Measurements from ENCODE around the gene WDR53.
"Not testable (repeated sequence)": the region's sequence is repeated elsewhere in the genome, so short reads cannot be mapped to it uniquely, and the experiment has no call there.

WDR53 gene

DNA sequence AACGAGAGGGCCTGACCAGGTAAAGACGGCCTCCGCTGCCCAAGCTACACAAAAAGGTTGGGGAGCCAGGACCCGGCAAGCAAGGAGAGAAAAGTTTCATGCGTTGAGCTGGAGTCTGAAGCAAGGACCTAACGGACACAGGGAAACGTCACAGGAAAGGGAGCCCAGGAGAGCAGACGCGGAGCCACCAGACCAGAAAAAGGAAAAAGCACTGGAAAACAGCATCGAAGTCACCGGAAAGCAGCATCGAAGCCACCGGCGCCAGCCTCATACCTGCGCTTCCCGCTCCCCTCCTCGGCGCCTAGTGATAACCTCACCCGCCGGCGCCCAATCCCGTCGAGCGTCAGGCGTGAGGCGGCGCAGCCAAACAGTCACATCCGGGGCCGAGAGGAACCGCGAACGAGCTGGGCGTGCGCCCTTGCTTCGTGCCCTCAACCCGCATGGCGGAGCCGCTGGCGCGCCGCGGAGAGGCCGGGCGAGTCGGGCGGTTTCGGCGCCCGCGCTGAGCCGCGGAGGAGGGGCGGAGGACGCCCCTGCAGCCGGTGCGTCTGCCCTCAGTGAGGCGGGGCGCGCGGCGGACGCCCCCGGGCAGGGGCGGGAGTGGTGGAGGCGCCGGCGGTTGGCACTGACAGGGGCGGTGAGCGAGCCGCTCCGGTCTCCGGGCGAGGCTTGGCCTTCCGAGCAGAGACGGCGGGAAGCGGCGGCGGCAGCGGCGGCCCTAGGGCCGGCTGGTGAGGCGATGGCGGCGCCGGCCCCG lies at the start of gene WDR53, which contains the start of gene FBXO45:
Gene WDR53, minus strand, starts transcription at position 309 of the 757 bp plus-strand sequence. CDS start 7,079 bp downstream, outside the sequence.
Gene FBXO45, plus strand, starts transcription at position 415 of the 757 bp plus-strand sequence. Its CDS starts 325 bp downstream, at position 740.
- no peak for FAIRE-seq

DNA sequence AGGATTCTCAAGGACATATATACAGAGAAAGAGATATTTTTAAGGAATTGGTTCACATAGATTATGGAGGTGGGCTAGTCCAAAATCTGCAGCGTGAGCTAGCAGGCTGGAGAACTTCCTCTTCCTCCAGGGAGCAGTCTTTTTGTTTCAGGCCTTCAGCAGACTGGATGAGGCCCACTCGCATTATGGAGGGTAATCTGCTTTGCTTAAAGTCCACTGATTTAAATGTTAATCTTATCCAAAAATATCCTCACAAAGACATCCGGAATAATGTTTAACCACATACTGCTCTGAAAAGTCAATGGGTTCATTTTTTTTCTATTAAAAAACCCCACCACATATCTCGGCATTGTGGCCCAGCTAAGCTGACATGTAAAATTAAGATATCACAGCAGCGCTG lies 48.9 kb upstream of the WDR53 start:
- no peak for FAIRE-seq

DNA sequence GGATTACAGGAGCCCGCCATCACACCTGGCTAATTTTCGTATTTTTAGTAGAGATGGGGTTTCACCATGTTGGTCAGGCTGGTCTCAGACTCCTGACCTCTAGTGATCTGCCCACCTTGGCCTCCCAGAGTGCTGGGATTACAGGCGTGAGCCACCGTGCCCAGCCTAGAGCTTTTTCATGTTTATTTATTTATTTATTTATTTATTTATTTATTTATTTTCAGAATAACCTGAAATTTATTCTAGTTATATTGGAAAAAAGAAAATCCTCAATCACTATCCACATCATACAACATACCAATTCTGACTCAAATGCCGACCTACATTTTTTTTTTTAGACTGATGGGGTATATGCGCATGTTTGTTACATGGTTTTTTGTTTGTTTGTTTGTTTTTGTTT lies 46.9 kb upstream of the WDR53 start:
- FAIRE-seq: not testable (repeated sequence)

DNA sequence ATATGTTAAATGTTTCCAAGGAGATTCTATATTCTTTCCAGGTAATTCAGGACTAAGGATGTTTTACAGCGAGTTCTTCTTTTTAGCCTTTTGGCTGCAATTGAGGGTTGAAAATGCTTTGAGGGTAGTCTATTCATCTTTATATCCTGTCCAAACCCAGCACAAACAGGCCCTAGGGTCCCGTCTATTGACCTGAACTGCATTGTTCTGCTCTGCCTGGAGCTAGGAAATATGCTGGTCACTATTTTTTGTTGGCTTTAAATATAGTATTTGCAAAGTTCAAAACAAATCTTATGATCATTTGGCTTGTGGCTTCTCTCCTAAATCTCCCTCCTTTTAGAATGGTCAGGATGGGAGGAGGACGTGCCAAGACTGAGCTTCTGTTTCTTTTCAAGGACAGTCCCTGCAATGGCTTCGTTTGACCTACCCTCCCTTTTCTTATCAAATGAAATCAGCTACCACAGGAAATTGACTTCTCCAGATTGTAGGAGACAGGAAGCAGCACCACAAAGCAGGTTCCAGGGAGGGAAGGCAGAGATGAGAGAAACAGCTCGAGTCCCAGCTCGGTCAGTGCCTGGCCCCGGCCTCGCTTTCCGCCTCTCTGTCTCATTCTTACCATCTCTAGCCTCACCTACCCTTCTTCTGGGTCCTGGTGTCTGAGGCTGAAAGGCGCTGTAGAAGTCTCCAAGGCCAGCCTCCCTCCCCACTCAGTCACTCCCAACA lies 43.6 kb upstream of the WDR53 start:
- FAIRE-seq: no peak

DNA sequence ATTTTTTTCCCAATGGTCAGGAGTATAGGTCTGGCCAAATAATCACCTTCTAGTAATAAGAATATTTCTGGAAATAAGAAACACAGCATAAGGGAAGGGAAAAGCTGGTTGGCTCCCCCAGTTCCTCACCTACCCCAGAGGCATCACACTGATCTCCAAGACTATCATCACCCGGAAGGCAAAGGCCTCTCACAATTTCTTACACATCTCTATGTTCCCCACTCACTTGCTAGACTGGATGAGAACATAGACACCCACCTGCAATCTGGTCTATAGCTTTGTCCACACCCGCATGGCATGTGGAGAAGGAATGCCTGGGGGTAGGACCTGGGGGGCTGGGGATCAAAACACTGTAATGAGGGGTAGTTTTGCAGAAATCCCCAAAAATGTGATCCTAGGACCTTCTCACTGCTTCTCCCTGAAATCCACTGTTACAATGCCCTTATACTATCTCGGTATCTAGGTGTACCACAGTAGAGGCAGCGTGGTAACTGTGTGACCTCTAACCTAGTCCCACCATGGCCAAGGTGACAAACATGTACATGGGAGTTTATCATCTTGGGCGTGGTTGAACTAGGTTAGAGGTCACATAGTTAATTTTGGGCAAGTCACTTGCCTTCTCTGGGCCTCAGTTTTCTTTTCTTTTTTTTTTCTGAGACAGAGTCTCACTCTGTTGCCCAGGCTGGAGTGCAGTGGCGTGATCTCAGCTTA lies 41.6 kb upstream of the WDR53 start:
- no peak for FAIRE-seq

DNA sequence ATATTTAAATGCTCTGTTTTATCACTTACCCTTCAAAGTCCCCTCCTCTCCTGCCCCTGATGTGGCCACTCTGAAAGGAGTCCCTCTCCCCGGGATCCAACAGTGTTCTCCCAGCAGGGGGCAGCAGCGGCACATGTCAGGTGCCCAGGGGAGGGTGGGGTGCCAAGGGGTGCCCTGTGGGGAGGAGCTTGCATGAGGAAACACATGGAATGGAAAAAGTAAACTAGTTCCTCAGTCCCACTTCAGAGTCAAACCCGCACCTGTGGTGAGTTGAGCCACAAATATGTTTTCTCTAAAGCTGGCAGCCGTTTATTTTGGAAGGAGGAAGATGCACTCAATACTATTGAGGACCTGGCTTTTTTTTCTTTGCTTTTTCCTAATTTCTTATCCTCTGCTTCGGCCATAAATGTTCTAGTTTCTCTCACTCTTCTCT lies 41.0 kb upstream of the WDR53 start:
- no peak for FAIRE-seq

DNA sequence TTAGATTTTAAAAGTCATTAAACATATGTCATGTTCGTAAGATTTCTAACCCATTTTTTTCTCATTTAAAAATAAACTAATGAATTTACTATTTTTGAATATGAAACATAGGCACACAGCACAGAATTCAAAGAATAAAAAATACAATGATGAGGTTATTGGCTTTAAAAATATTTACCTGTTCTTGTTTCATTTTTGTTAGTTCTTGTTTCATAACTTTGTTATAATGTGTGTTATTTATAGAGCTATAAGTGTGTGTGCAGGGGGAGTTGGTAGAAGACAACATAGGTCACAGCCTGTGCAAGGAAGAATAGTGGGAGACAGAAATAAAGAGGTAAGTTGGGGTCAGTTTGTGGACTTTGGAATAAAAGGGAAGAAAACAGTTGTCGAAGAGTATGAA lies 40.3 kb upstream of the WDR53 start:
- no peak for FAIRE-seq

DNA sequence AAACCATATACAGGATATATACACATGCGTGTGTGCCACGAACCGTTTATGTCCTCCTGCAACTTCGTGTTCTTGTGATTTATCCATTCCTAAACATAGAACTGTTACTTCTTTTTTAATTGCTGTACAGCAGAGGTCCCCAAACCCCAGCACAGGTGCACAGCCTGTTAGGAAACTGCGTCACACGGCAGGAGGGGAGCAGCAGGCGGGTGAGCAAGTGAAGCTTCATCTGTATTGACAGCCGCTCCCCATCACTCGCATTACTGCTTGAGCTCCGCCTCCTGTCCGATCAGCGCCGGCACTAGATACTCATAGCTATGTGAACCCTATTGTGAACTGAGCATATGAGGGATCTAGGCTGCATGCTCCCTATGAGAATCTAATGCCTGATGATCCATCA lies 36.2 kb upstream of the WDR53 start:
- no peak for FAIRE-seq

DNA sequence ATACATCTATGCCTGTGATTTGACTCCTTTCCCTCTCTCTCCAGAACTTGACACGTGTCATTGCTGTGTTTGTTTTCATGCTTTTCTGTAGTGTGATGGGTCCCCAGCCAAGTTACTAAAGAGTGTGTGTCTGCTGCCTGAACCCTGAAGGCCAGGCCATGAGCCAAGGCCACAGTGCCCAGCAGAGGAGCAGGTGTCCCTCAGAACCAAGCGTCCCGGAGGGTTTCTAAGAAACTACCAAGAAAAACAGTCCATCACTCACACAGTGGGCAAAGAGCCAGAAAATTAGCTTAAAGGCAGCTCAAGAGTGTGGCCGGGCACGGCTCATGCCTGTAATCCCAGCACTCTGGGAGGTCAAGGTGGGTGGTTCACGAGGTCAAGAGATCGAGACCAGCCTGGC lies 35.3 kb upstream of the WDR53 start:
- FAIRE-seq: no peak

DNA sequence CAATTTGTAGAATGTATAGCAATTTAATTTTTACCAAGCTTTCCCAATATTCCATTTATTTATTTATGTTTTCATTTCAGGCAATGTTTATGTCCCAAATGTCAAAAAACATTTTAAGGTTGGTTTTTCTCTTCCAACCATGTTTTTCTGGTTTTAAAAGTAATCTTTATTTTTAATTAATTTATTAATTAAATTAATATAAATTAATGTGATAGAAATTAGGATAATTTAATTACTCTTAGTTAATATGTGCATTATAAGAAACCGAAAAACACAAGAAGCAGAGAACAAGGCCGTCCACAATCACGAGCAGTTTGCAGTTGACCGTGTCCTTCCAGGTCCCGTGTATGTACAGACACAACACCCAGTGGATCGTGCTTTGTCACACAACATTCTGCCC lies 34.3 kb upstream of the WDR53 start:
- FAIRE-seq: no peak

DNA sequence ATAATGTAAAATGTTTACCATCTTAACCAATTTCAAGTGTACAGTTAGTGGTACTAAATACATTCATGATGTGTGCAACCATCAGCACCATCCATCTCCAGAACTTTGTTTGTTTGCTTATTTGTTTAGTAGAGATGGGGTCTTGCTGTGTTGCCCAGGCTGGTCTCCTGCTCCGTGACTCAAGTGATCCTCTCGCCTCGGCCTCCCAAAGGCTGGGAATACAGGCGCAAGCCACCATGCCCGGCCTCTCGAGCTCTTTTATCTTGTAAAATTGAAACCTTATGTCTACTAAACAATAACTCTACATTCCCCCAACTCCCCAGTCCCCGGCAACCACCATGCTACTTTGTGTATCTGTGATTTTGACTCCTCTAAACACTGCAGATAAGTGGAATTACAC lies 32.0 kb upstream of the WDR53 start:
- FAIRE-seq: no peak

DNA sequence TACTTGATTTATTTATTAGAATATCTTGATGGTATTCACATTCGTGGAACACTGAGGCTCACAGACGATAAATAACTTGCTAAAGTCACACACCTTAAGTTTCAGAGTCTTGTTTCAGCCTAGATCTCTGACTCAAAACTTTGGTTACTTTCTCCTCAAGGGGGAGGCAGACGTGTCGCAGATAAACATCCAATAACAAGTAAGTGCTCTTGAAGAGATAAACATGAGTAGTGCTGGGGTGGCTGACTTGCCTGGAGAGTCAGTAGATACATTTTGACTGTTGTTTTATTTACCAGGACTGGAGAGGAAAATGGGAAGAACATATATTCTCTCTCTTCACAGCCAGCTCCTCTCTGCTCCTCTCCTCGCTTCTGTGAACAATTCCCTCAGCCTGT lies 31.4 kb upstream of the WDR53 start:
- FAIRE-seq: no peak

DNA sequence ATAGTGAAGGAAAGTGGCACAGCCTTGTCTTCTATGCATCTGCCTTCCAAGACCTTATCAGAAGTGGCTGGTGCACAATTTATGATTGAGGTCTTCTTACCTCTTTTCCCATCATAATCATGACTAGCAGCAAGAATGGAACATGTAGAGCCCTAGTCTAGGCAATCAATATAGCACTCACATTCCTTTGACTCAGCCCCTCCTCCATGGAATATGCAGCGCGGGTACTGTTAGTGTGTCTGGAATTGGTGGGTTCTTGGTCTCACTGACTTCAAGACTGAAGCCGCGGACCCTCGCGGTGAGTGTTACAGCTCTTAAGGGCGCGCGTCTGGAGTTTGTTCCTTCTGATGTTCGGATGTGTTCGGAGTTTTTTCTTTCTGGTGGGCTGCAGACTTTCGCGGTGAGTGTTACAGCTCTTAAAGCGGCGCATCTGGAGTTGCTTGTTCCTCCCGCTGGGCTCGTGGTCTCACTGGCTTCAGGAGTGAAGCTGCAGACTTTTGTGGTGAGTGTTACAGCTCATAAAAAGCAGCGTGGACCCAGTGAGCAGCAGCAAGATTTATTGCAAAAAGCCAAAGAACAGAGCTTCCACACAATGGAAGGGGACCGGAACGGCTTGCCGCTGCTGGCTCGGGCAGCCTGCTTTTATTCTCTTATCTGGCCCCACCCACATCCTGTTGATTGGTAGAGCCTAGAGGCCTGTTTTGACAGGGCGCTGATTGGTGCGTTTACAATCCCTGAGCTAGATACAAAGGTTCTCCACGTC lies 29.8 kb upstream of the WDR53 start:
- FAIRE-seq: not testable (repeated sequence)

DNA sequence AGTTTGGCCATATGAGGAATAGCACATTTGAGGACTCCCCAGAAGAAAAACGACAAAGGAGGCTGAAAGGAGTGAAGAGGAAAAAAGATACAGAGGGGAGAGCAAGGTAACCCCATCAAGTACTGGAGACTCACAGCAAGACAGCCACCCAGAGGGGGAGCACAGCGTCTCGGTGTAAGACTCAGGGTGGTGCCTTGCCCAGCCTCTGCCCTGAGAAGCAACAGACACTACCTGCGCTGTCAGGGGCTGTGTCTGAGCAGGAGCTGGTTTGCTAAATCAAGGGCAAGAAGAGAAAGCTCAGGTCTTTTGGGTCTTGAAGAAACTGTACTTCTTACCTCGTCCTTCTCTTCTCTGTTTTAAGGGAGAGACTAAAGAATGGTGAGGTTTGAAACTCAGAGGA lies 28.0 kb upstream of the WDR53 start:
- no peak for FAIRE-seq

DNA sequence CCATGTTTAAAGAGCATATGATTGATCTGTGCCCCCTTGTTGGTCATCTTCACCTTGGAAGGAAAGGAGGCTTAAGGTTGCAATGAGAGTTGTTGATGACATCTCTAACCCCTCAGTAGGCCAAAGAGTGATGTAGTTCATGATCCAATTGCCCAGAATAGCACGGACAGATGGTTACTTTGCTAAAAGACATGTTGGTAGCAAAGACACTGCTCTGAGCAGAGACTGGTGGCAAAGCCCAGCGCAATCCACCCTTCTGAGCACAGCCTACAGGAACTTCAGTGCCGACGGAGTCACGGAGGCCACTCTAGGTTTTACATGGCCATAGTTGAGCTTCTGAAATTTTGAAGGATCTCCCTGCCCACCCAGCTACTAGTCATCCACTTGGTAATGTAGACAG lies 21.9 kb upstream of the WDR53 start:
- no peak for FAIRE-seq

DNA sequence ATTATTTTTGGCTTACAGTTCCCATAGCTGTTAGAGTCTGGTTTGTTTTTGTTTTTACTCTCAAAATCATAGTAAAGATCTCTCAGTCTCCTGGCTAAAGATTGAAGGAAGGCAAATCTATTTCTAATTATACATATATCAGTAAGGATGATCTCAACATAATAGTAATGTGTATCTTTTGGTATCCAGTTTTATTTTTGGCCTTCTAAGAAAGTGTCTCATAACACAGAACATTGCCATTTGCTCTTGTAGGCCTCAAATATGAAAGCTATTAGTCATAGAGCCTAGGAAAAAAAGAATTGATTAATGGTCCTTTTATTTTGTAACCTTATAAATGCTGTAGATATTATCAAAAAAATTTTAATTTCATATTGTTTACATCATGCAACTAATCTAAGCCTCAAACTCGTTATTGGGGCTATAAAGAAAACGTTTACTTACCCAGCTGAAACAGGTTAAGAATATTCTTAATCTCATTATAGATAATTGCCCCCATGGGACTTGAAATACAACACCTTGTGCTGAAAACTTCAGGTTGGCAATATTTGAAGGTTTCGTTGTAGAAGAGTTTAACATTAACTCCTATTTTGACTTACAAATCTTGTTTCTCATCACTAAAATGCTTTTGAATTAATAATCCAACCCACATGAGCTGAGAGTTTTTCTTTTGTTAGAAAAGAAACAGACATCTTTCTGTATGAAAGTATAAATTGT lies 16.8 kb upstream of the WDR53 start:
- FAIRE-seq: no peak

DNA sequence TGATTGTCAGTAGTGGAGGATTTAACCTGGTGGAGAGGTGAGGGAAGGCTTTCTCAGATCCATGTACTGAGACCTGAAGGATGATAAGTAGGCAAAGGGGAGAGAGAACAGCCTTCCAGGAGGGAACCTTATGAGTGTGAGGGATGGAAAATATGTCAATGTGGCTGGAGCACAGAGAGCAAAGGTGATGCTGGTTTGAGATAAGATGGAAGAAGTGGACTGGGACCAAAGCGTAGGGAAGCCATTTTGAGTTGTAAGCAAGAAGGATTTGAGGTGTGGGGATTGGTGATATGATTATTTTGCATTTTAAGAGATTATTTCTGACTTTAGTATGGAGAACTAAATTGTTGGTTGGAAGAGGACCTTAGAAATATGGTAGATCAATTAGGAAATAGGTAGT lies 4.0 kb upstream of the WDR53 start:
- FAIRE-seq: no peak

DNA sequence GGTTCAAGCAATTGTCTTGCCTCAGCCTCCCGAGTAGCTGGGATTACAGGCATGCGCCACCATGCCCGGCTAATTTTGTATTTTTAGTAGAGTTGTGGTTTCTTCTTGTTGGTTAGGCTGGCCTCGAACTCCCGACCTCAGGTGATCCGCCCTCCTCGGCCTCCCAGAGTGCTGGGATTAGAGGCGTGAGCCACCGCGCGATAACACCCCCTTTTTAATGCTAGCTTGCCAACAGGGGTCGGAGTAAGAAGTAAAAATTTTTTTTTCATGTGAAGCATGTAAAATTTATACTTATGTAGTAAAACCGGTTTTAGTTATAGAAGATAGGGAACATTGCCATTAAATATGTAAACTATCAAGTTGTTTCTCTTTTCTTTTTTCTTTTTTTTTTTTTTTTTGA lies 2.0 kb upstream of the WDR53 start:
- FAIRE-seq: not testable (repeated sequence)

DNA sequence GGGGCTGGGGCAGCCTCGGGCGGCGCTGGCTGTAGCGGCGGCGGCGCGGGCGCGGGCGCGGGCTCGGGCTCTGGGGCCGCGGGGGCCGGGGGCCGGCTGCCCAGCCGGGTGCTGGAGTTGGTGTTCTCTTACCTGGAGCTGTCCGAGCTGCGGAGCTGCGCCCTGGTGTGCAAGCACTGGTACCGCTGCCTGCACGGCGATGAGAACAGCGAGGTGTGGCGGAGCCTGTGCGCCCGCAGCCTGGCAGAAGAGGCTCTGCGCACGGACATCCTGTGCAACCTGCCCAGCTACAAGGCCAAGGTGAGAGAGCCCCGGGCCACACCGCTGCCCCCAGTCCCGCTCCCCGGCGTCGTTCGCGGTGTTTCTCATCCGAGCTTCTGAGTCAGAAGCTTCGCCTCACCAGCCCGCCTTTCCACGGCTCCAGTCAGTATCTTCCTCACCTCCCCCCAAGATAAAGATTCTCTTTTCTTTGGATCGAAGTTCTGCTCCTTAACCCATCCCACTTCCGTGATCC lies 706 bp upstream of the WDR53 start:
- FAIRE-seq: no peak

DNA sequence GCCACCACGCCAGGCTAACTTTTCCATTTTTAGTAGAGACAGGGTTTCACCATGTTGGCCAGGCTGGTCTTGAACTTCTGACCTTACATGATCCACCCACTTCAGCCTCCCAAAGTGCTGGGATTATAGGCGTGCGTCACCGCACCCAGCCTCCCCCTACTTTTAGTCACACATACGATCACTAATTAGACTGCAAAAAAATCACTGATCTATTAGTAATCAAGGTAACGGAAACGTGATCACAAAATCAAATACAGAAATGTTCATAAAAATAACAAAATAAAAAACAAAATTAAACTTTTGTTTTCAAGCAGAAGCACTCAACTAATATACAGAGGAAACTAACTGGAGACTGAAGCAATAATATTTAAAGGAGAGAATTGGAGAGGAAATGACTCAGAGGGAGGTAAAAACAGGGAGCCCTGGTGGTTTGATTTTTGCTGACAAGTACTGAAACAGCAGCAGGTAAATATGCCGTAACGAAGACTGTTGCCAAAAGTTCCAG lies 4.6 kb downstream of the WDR53 start:
- no peak for FAIRE-seq

DNA sequence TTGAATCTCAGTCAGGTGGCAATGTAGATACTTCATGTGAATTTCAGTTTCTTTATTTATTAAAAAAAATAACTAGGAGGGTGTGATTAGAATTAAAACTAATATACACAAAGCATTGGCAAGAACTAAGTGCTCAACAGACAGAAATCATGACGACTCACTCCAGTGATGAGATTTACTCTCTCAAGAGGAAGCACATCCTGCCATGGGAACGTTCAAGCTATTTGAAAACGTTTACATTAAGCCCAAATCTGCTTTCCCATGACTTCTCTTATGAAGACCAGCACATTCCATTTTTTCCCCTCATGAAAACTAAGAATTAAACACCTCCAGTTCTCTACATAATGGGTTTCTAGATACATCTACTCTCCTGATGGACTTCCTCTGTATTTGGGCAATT lies 8.5 kb downstream of the WDR53 start:
- FAIRE-seq: no peak

DNA sequence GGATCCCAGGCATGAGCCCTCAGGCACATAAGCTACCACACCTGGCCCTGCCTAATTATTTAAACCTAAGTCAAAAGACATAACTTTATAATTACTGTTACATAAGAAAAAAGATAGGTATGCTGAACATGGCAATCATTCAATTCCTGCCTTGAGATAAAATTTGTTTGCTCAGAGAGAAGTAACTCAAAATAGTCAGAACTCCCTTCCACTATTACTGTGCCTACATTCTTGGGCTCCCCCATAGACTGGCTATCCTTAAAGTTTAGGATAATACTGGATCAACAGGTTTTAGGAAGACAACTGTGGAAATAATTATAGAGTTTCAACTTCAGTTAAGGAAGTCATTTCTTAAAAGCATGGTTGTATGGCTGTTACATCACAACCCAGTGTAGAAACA lies 9.9 kb downstream of the WDR53 start:
- FAIRE-seq: no peak
